HEK293 (cell line): ENCODE data around the gene PRPF38A.

Experiments used
- HIC1 ChIP-seq: fragments of 450-650 bp; formaldehyde crosslinking; IDR thresholded peaks from 2 replicates; pipeline ENCODE4 v1.5.1; 2016; ENCODE audit warnings: missing biosample characterization, missing genetic modification characterization
- MEIS1 ChIP-seq: sonication (generic); formaldehyde crosslinking; IDR thresholded peaks from 2 replicates; pipeline ENCODE4 v1.8.1; 2022; ENCODE audit warnings: missing genetic modification reagents, mild to moderate bottlenecking, borderline replicate concordance
- MZF1 ChIP-seq: fragments of 450-650 bp; formaldehyde crosslinking; IDR thresholded peaks from 2 replicates; pipeline ENCODE4 v1.5.1; 2017; ENCODE audit warnings: missing biosample characterization, missing genetic modification characterization, borderline replicate concordance
- OSR2 ChIP-seq: fragments of 450-650 bp; formaldehyde crosslinking; IDR thresholded peaks from 2 replicates; pipeline ENCODE4 v1.5.1; 2016; ENCODE audit warnings: missing biosample characterization, missing genetic modification characterization
- REST ChIP-seq: fragments of 450-650 bp; formaldehyde crosslinking; IDR thresholded peaks from 2 replicates; pipeline ENCODE4 v1.5.1; 2016; ENCODE audit warnings: missing biosample characterization, missing genetic modification characterization
- SP7 ChIP-seq: fragments of 450-650 bp; formaldehyde crosslinking; IDR thresholded peaks from 2 replicates; pipeline ENCODE4 v1.5.1; 2016; ENCODE audit warnings: missing biosample characterization, missing genetic modification characterization
- TCF7L2 ChIP-seq: IDR thresholded peaks from 2 replicates; pipeline ENCODE4 v1.6.1; 2011; ENCODE audit warnings: low read depth, mild to moderate bottlenecking, inconsistent platforms, low read length, moderate library complexity, borderline replicate concordance
- ZBTB21 ChIP-seq: fragments of 450-650 bp; formaldehyde crosslinking; IDR thresholded peaks from 2 replicates; pipeline ENCODE4 v1.5.1; 2017; ENCODE audit warnings: missing biosample characterization, missing genetic modification characterization
- ZNF10 ChIP-seq: fragments of 450-650 bp; formaldehyde crosslinking; IDR thresholded peaks from 2 replicates; pipeline ENCODE4 v1.5.1; 2017; ENCODE audit warnings: missing biosample characterization, missing genetic modification characterization
- ZNF148 ChIP-seq: fragments of 450-650 bp; formaldehyde crosslinking; IDR thresholded peaks from 2 replicates; pipeline ENCODE4 v1.5.0; 2017; ENCODE audit warnings: missing biosample characterization, missing genetic modification characterization, borderline replicate concordance
- ZNF175 ChIP-seq: fragments of 450-650 bp; formaldehyde crosslinking; IDR thresholded peaks from 2 replicates; pipeline ENCODE4 v1.5.1; 2016; ENCODE audit warnings: missing biosample characterization, missing genetic modification characterization
- ZNF19 ChIP-seq: fragments of 450-650 bp; formaldehyde crosslinking; IDR thresholded peaks from 2 replicates; pipeline ENCODE4; 2016; ENCODE audit warnings: missing biosample characterization, missing genetic modification characterization, low read depth
- ZNF24 ChIP-seq: fragments of 450-650 bp; formaldehyde crosslinking; IDR thresholded peaks from 2 replicates; pipeline ENCODE4 v1.5.1; 2016; ENCODE audit warnings: missing biosample characterization, missing genetic modification characterization
- ZNF248 ChIP-seq: fragments of 450-650 bp; formaldehyde crosslinking; IDR thresholded peaks from 2 replicates; pipeline ENCODE4 v1.5.1; 2017; ENCODE audit warnings: missing biosample characterization, missing genetic modification characterization
- ZNF302 ChIP-seq: fragments of 450-650 bp; formaldehyde crosslinking; IDR thresholded peaks from 2 replicates; pipeline ENCODE4 v1.5.1; 2016; ENCODE audit warnings: missing biosample characterization, missing genetic modification characterization, low read depth
- ZNF341 ChIP-seq: fragments of 450-650 bp; formaldehyde crosslinking; IDR thresholded peaks from 2 replicates; pipeline ENCODE4; 2016; ENCODE audit warnings: low read depth, missing biosample characterization, missing genetic modification characterization
- ZNF416 ChIP-seq: fragments of 450-650 bp; formaldehyde crosslinking; IDR thresholded peaks from 2 replicates; pipeline ENCODE4 v1.5.1; 2016; ENCODE audit warnings: missing biosample characterization, missing genetic modification characterization
- ZNF423 ChIP-seq: fragments of 450-650 bp; formaldehyde crosslinking; IDR thresholded peaks from 2 replicates; pipeline ENCODE4 v1.5.1; 2016; ENCODE audit warnings: missing biosample characterization, missing genetic modification characterization
- ZNF549 ChIP-seq: fragments of 450-650 bp; IDR thresholded peaks from 2 replicates; pipeline ENCODE4 v1.5.1; 2018; ENCODE audit warnings: missing biosample characterization, missing genetic modification characterization, mild to moderate bottlenecking, inconsistent platforms, moderate library complexity
- ZNF560 ChIP-seq: fragments of 450-650 bp; formaldehyde crosslinking; IDR thresholded peaks from 2 replicates; pipeline ENCODE4 v1.5.1; 2017; ENCODE audit warnings: missing biosample characterization, missing genetic modification characterization, borderline replicate concordance
- ZNF660 ChIP-seq: fragments of 450-650 bp; IDR thresholded peaks from 2 replicates; pipeline ENCODE4 v1.5.1; 2018; ENCODE audit warnings: missing biosample characterization, mild to moderate bottlenecking, missing genetic modification characterization
- ZNF76 ChIP-seq: fragments of 450-650 bp; formaldehyde crosslinking; IDR thresholded peaks from 2 replicates; pipeline ENCODE4; 2016; ENCODE audit warnings: low read depth, missing biosample characterization, missing genetic modification characterization, borderline replicate concordance
- TF ChIP-seq, protein P1 (sequence below): fragments of 450-650 bp; formaldehyde crosslinking; IDR thresholded peaks from 2 replicates; pipeline ENCODE4 v1.5.1; 2016; ENCODE audit warnings: missing biosample characterization, missing genetic modification characterization

Gene PRPF38A

GRCh38 chr1:52365071-52365745 lies 39.2 kb upstream of the PRPF38A start (continued):
- TF ChIP-seq ZNF148 (tag by site-specific recombination) (no peak), OSR2 (tag by site-specific recombination) (no peak), ZBTB21 (tag by site-specific recombination) (peak; percentile 60), ZNF76 (tag by site-specific recombination) (no peak), ZNF423 (tag by site-specific recombination) (no peak), HIC1 (no peak), ZNF660 (tag by site-specific recombination) (no peak), ZNF24 (tag by site-specific recombination) (0 out of 2 replicates have a peak, but pooled peaks have one; percentile 4), ZNF416 (tag by site-specific recombination) (no peak), ZNF175 (no peak), MZF1 (tag by site-specific recombination) (no peak; the same call in 1 of the 2 replicates), ZNF248 (tag by site-specific recombination) (no peak), ZNF560 (no peak), ZNF10 (no peak), REST (no peak), ZNF341 (tag by site-specific recombination) (no peak), TCF7L2 (no peak), MEIS1 (CRISPR knock-in tag) (no peak), ZNF19 (tag by site-specific recombination) (no peak), SP7 (tag by site-specific recombination) (no peak), ZNF302 (tag by site-specific recombination) (no peak), ZNF549 (tag by site-specific recombination) (no peak)
- TF ChIP-seq, protein P1, sequence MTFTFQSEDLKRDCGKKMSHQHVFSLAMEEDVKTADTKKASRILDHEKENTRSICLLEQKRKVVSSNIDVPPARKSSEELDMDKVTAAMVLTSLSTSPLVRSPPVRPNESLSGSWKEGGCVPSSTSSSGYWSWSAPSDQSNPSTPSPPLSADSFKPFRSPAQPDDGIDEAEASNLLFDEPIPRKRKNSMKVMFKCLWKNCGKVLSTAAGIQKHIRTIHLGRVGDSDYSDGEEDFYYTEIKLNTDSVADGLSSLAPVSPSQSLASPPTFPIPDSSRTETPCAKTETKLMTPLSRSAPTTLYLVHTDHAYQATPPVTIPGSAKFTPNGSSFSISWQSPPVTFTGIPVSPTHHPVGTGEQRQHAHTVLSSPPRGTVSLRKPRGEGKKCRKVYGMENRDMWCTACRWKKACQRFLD (tag by site-specific recombination) = no peak
